Panc1 (cell line): ENCODE measurements around the gene NSD2. TPM values are rescaled to one million over a fixed set of nuclear protein-coding genes. Genes with fewer than 3 reads are reported as not detected.

Experiments used
- ATAC-seq: fragments of 200-7000 bp; cut with Tn5 transposase; 2 replicates; pipeline ENCODE4 v1.9.1; 2020; ENCODE audit warnings: mild to moderate bottlenecking, moderate library complexity
- BruUV-seq: library from RNA; stranded (reverse); fragments of 400-500 nt; replicated peaks from 2 replicates; lab custom pipeline; 2021; lab: Mats Ljungman, UMichigan
- CTCF ChIA-PET: fragments of 300-600 bp; sonication (Branson Sonifier 250); formaldehyde crosslinking; loops from one replicate; lab custom pipeline; 2022; ENCODE audit warnings: antibody characterized with exemption; lab: Charles Lee
- POLR2A ChIA-PET: fragments of 300-600 bp; sonication (Branson Sonifier 250); formaldehyde crosslinking; loops from one replicate; lab custom pipeline; 2022; ENCODE audit warnings: antibody characterized with exemption; lab: Charles Lee
- DNase-seq: peaks from one replicate; pipeline ENCODE4 v3.0.0-alpha.2; 2010; ENCODE audit warnings: low read depth, low spot score
- H3K27ac ChIP-seq: 2 replicates; pipeline ENCODE4 v1.5.1; 2011; ENCODE audit warnings: mild to moderate bottlenecking, low read length, inconsistent platforms
- H3K27me3 ChIP-seq: fragments of 200-500 bp; sonication (Bioruptor generic); 2 replicates; pipeline ENCODE4 v1.6.0; 2014; ENCODE audit warnings: low read length, inconsistent platforms; ENCODE audit not compliant: control insufficient read depth, insufficient read depth
- H3K36me3 ChIP-seq: fragments of 200-500 bp; sonication (Bioruptor generic); 2 replicates; pipeline ENCODE4 v1.5.1; 2014; ENCODE audit warnings: inconsistent platforms, mild to moderate bottlenecking, low read length, moderate library complexity; ENCODE audit not compliant: control insufficient read depth, insufficient read depth
- H3K4me1 ChIP-seq: 2 replicates; pipeline ENCODE4 v1.5.1; 2011; ENCODE audit warnings: inconsistent platforms, mild to moderate bottlenecking, low read length, moderate library complexity; ENCODE audit not compliant: control insufficient read depth, insufficient read depth
- H3K4me3 ChIP-seq, 2 experiments: 2 replicates each; pipeline ENCODE4 v1.5.1; 2011 to 2012; ENCODE audit warnings: low read depth in 2 of 2, low read length in 2 of 2, mild to moderate bottlenecking in 2 of 2, inconsistent platforms in 1 of 2, moderate library complexity in 1 of 2
- H3K9me3 ChIP-seq: fragments of 200-500 bp; sonication (Bioruptor generic); 2 replicates; pipeline ENCODE4 v1.5.1; 2014; ENCODE audit warnings: low read depth, mild to moderate bottlenecking, inconsistent platforms, low read length, moderate library complexity; ENCODE audit not compliant: control insufficient read depth, insufficient read depth
- CTCF ChIP-seq: fragments of 450-650 bp; IDR thresholded peaks from 2 replicates; pipeline ENCODE4 v1.5.1; 2017; ENCODE audit warnings: mild to moderate bottlenecking
- POLR2AphosphoS5 ChIP-seq: IDR thresholded peaks from 2 replicates; pipeline ENCODE4 v1.6.1; 2012; ENCODE audit warnings: mild to moderate bottlenecking, low read depth, low read length, moderate library complexity
- REST ChIP-seq, 2 experiments: IDR thresholded peaks; 2 replicates each; pipeline ENCODE4 v1.6.1; 2011 to 2012; ENCODE audit warnings: low read depth in 2 of 2, control low read depth in 1 of 2, low read length in 1 of 2, mild to moderate bottlenecking in 1 of 2, moderate library complexity in 1 of 2; ENCODE audit not compliant: insufficient read depth in 1 of 2
- SIN3A ChIP-seq: IDR thresholded peaks from 2 replicates; pipeline ENCODE4 v1.6.1; 2012; ENCODE audit warnings: low read depth, mild to moderate bottlenecking, low read length, moderate library complexity, borderline replicate concordance; ENCODE audit not compliant: insufficient read depth
- TCF7L2 ChIP-seq: IDR thresholded peaks from 2 replicates; pipeline ENCODE4 v1.6.1; 2011; ENCODE audit warnings: mild to moderate bottlenecking, low read depth, low read length, inconsistent platforms
- in situ Hi-C: cut with HindIII; loops from 2 replicates; pipeline ENCODE4 v1.10.0; 2016; ENCODE audit warnings: low sequenced_read_pairs, low pct_unique_long_range_greater_than_20kb
- intact Hi-C: fragments of 100-400 bp; cut with micrococcal nuclease; formaldehyde crosslinking; loops from one replicate; pipeline ENCODE4 v1.10.0; 2022; ENCODE audit not compliant: unreplicated experiment
- total RNA-seq: library from RNA; stranded (reverse); gene quantifications from one replicate; pipeline ENCODE4 v1.2.1, GENCODE V29; 2021; ENCODE audit not compliant: unreplicated experiment

NSD2 gene
- total RNA-seq, 1 experiment from 2014 or later: 116 TPM

- in situ Hi-C loops: no loop called here
- Histone ChIP-seq H3K27ac (no peak overlapping the region), H3K9me3 (no peaks in the 10 kb centered on the region), H3K4me1 (no peaks in the 10 kb centered on the region), H3K27me3 (no peaks in the 10 kb centered on the region), H3K4me3 (no peak overlapping the region), H3K36me3 (no peaks in the 10 kb centered on the region)
- ChIA-PET CTCF (no interaction called here), POLR2A (no interaction called here)
- intact Hi-C loops: no loop called here
- ATAC-seq (no peak), DNase-seq (no peak)
- TF ChIP-seq SIN3A: no peak
- TF ChIP-seq CTCF: no peak
- TF ChIP-seq REST (IDR thresholded peaks at IDR 0.05; ENCODE audit: insufficient read depth in 1 of 2, low read depth in 2 of 2, low read length in 1 of 2): no peak
- TF ChIP-seq TCF7L2: no peak
- TF ChIP-seq POLR2AphosphoS5: no peak
- BruUV-seq: no TSS peak
Measured at GRCh38 chr4:1990676-1991075, 119.5 kb downstream of the NSD2 start.

GRCh38 chr4:1991087-1991486 lies 119.9 kb downstream of the NSD2 start:
- no TSS peak for BruUV-seq
- ChIA-PET CTCF (no interaction called here), POLR2A (no interaction called here)
- Histone ChIP-seq H3K27me3 (no peaks in the 10 kb centered on the region), H3K36me3 (no peaks in the 10 kb centered on the region), H3K4me3 (no peak overlapping the region), H3K27ac (no peak overlapping the region), H3K9me3 (no peaks in the 10 kb centered on the region), H3K4me1 (no peaks in the 10 kb centered on the region)
- ATAC-seq: no peak
- no peak for DNase-seq
- intact Hi-C loops: no loop called here
- in situ Hi-C loops: no loop called here
- TF ChIP-seq SIN3A (no peak), POLR2AphosphoS5 (no peak), REST (IDR thresholded peaks at IDR 0.05; ENCODE audit: insufficient read depth in 1 of 2, low read depth in 2 of 2, low read length in 1 of 2) (no peak), TCF7L2 (no peak), CTCF (no peak)
